NCI-H1436 treated with DMSO at 0.1 percent for 48 hours (cell line): ENCODE measurements around the gene LGALS12.
A peak's percentile ranks its signal among the peaks of the same experiment; 100 is the strongest.

Experiments
- DNase-seq: peaks from one replicate; lab custom pipeline; 2025; lab: John Stamatoyannopoulos, UW

The LGALS12 gene, protein sequence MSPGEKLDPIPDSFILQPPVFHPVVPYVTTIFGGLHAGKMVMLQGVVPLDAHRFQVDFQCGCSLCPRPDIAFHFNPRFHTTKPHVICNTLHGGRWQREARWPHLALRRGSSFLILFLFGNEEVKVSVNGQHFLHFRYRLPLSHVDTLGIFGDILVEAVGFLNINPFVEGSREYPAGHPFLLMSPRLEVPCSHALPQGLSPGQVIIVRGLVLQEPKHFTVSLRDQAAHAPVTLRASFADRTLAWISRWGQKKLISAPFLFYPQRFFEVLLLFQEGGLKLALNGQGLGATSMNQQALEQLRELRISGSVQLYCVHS

DNA sequence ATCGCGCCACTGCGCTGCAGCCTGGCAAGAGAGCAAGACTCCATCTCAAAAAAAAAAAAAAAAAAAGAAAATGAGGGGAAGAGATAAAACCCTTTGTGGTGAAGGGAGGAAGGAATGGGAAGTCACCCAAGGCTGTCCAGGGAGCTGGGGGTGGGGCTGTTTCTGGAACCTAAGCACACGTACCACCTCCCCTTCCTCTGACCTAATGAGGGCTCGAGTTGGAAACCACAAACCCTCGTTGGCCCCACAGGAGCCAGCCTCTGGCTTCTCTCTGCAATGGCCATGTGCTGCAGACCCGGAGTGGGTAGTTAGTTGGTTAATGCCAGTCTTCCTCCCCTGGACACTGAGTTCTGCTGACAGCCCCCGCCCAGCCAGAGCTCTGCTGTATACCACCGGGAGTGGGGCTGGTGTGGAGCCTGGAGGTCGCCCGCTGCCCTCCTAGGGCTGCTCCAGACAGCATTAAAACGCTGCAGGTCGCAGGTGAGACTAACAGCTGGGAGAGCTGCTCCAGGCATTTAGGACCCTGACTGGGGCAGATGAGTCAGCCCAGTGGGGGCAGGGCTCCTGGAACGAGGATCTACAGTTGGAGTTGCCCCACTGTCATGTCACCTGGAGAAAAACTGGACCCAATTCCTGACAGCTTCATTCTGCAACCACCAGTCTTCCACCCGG, at the start of gene LGALS12:
Gene LGALS12 (plus strand): TSS at position 228 of the 672 bp plus-strand sequence. CDS start 375 bp downstream, at position 603.
- no peak for DNase-seq

DNA sequence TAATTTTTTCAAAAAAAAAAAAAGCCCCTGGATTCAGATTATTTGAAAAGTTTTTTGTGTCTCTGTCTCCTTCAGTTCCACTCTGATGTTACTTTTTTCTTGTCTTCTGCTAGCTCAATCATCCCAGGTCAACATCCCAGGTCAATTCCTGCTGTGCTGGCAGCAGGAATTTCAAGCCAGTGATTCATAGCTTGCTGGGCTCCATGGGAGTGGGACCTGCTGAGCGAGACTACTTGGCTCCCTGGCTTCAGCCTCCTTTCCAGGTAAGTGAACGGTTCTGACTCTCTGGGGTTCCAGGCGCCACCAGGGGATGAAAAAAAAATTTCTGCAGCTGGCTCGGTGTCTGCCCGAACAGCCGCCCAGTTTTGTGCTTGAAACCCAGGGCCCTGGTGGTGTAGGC, 46.3 kb upstream of the LGALS12 start:
- DNase-seq = no peak

DNA sequence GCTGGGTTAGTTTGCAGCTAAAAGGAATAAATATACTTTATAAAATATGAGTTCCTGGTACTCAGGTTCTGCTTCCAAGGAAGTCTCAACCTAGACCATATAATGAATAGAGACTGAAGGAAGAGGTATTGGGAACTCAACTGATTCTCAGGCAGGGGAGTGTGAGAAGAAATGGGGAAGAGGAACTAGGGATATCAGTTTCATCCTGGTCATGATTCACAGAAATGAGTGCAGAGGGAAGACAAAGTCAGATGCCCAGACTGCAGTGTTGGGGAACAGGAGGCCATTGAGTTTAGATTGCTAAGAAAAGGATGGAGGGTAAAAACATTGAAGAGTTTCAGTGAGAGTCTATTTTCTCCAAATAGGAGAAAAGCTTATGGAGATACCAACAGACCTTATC, 43.7 kb upstream of the LGALS12 start:
- DNase-seq = no peak

DNA sequence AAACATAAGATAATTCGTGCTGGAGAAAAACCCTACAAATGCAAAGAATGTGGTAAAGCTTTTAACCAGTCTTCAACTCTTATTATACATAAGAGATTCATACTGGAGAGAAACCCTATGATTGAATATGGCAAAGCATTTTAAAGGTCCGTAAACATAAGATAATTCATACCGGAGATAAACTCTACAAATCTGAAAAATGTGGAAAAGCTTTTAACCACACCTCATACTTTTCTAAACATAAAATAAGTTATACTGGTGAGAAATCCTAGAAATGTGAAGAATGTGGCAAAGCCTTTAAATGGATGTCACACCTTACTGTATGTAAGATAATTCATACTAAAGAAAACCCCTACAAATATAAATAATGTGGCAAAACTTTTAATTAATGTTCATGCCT, 35.6 kb upstream of the LGALS12 start:
- no peak for DNase-seq

DNA sequence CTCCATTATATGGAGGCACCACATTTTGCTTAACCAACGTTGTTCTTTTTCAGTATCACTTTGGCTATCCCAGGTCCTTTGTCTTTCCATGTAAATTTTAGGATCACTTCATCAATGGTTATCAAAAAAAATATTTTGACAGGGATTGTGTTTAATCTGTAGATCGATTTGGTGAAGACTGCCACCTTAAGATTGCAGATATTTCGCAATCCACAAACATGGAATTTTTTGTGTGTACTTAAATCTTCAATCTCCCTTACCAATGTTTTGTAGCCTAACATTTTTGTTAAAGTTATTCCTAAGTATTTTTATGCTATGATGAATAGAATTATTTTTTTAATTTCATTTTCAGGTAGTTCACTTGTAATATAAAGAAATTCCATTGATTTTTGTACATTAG, 33.5 kb upstream of the LGALS12 start:
- no peak for DNase-seq

DNA sequence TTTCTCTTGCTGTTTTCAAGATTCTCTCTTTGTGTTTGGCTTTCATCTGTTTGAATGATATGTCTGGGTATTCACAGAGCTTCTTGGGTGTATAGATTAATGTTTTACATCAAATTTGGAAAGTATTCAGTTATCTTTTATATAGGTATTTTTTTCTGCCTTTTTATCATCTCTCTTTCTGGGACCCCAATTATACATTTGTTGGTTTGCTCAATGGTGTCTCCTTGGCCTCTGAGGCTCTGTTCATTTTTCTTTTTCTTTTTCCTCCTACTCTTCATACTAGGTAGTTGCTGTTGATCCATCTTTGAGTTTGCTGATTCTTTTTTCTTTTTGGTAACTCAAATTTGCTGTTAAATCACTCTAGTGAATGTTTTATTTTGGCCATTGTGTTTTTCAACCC, 29.3 kb upstream of the LGALS12 start:
- no peak for DNase-seq

DNA sequence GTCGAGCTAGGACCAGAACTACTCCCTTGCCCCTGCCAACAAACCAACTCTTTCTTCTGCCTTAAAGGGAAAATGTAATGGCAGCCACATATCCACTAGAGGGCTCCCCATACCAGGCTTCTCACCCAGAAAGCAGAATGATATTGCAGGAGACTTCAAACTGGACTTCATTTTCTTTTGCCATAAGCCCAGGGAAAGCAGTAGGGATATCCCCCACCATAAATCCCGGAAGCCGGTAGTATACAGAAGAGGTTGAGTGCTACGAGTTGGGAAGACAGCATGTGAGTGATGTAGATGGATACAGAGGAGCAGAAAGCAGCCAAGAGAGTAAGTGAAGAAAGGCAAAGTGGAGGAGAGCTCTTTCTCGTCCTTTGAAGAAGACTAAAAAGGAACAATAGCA, 27.0 kb upstream of the LGALS12 start:
- peak; percentile 31 for DNase-seq

DNA sequence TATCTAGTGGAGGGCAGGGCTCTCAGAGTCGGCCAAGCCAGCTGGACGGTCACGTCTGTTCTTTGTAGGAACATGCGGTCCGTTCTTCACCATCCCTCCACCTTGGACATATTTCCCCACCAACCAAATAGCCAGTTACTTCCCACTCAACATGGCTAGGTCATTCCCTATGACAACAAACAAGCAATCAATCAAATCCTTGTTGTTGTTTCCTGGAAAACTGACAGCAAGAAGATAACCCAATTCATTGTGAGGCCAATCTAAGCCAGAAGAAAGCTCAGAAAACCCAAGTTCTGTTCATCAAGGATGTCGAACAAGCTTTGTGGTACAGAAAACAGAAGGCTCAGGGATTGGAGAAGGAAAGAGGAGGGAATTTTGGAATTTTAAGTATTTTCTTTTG, 25.8 kb upstream of the LGALS12 start:
- DNase-seq = no peak

DNA sequence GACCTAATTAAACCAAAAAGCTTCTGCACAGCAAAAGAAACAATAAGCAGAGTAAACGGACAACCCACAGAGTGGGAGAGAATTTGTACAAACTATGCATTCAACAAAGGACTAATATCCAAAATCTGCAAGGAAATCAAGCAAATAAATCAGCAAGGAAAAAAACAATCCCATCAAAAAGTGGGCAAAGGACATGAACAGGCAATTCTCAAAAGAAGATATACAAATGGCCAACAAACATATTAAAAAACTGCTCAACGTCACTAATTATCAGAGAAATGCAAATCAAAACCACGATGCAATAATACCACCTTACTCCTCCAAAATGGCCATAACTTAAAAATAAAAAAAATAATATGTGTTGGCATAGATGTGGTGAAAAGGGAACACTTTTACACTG, 20.1 kb upstream of the LGALS12 start:
- no peak for DNase-seq

DNA sequence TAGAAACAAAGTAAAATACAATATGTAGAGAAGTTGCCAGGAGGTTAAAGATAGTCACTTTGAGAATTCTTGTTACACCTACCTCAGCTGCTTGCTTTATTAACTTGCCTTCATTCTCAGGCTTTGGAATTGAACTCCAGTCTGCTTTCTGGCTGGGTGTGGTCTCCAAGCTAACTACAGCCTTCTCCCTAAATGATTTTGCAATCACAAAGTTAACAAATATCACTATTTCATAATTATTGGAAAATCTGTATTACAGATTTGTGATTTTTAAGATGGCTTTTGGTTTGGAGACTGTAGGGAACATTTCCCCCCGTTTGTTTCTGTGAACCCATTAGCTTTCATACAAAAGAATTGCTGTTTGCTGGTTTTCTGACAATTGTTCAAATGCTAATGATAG, 17.1 kb upstream of the LGALS12 start:
- DNase-seq = no peak

DNA sequence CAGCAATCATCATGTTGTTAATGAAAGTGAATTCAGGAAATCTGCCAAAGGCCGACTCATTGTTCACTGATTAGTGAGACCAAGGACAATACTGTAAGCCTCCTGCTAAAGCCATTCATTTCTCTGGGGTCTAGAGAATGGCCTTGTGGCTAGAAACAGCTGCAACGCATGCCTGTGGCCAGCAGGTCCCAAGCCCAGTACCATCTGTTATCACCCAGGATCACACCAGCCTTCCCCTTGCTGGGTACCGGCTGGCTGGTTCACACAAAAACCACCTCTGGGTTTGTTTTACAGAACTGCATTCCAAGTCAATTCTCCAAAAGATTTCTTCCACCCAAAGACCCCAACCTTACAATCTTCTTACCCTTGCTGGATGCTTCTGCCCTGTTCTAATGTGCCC, 16.0 kb upstream of the LGALS12 start:
- no peak for DNase-seq

DNA sequence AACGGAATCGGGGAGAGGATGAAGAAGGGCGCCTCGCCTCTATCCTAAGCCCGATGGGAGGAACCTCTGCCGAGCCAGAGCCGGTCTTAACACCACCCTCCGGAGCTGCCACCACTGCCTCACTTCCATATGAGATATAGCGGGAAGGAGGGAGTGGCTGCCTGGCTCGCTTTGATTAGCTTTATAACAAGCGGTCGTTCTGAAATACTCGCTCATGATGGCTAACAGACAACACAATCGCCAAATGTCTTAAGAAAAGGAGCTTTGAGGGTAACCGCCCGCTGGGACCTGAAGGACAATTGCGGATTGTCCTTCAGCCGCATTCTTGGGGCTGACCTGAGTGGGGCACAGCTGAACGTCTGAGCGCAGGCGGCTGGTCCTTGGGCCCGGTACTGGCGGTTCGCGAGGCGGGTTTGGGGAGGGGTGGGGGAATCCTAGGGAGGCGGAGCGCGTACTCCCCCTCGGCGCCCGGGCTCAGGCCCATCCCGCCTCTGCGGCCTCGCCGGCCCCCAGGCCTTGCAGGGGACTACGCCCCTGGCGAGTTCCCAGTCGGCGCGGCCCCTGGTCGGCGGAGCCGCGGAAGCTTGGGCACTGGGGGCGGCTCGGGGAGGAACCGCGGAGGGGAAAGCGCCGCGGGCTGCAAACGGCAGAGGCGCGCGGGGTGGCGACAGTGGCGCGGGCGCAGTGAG, 15.2 kb upstream of the LGALS12 start, which contains the start of gene PLAAT5:
Gene PLAAT5 (minus strand): TSS at position 617 of the 689 bp plus-strand sequence. CDS start 133 bp downstream, at position 484.
- DNase-seq = no peak

DNA sequence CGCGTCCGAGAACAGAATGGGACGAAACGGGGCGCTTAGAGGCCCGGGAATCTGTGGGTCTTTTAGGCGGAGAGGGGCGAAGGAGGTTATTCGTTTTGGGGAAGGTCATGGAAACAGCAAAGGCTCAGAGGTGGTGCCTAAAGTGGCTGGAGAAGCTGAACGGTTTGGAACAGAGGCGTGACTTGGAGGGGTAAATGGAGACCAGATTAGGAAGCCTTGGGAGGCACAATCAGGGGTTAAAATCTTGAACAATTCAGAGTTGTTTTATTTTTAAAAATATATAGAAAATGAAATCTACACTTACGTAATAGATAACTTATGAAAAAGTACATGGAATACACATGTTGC, 14.7 kb upstream of the LGALS12 start:
- no peak for DNase-seq

DNA sequence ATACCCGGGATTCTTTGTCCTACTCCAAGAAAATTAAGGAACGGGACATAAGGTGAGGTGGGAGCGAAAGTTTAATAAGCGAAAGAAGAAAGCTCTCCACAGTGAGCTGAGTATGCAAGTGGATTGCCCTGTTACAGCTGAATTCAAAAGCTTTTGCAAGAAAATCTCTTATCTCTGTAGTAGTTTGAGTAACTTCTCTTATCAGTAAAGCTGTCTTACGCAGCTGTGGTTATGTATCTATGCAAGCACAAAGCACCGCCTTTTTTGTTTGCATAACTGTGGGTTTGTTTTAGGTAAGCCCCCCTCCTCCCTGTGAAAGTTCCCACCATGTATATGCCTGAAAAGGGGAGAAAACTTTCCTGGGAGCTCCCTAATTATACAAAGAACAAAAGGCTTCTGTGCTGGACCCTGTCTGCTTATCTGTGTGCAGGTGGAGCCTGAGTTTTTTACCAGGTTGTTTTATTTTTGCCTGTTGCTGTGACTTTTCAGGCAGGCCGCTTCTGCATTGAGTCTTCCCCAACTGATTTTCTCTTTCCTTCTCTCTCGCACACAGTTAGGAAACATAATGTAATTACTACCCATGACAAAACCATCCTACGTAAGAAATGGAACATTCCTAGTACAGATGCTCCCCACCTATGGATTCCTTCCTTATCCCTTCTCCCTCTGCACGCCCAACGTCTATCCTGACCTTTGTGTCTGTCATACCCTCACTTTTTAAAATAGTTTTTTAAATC, 14.1 kb upstream of the LGALS12 start:
- DNase-seq = no peak

DNA sequence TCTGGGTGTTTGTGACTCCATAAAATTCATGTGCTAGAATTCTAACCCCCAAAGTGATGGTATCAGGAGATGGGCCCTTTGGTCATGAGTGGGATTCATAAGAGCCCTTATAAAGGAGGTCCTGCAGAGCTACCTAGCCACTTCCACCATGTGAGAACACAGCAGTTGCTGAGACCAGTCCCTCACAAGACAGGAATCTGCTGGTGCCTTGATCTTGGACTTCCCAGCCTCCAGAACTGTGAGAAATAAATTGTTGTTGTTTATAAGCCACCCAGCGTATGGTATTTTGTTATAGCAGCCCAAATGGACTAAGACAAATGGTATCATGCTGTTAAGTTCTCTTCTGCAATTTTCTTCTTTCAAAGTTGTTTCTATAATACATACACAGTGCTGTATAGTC, 13.4 kb upstream of the LGALS12 start:
- DNase-seq = no peak

DNA sequence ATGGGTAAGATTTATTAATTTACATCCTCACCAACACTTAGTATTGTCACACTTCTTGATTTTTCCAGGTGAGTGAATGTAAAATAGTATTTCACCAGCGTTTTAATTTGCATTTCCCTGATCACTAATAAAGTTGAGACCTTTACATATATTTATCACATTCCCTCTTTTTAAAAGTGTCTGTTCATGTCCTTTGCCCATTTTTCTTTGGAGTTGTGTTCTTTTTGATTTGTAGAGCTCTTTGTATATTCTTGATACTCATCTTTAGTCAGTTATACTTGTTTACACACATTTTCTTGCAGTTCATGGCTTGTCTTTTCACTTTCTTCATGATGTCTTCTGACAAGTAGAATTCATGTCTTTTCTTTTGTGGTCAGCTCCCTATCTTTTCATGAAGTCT, 12.8 kb upstream of the LGALS12 start:
- DNase-seq = no peak

DNA sequence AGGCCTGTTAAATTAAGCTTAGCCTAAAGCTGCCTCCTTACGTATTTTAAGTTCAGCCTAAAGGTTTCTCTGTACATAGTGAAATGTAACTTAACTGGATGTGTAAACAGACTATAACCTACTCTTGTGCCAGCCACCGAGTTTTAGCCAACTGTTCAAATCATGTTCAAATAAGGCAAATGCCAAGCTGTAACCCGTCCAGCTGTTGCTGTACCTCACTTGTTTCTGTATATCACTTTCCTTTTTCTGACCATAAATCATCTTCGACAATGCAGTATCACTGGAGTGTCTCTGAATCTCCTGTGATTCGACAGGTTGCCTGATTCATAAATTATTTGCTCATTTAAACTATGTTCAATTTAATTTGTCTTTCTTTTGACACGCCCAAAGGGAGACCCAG, 10.9 kb upstream of the LGALS12 start:
- no peak for DNase-seq

DNA sequence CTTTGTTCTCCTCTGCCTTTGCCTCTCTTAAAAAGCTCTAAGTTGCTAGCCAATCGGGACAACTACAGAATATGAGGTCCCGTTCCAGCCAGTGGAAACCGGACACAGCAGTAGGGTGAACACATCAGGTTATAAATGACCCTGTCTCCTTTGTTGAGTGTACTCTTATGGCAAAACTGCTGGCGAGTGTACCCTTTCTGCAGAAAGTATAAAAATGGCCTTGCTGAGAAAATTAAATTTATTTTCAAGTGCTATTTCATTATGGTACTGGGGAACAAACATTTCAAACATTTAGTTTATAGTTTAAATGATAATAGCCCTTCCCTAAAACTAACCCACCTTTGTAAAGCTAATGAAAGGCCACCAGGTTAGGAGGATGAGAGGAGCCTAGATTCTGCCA, 6.0 kb upstream of the LGALS12 start:
- no peak for DNase-seq

DNA sequence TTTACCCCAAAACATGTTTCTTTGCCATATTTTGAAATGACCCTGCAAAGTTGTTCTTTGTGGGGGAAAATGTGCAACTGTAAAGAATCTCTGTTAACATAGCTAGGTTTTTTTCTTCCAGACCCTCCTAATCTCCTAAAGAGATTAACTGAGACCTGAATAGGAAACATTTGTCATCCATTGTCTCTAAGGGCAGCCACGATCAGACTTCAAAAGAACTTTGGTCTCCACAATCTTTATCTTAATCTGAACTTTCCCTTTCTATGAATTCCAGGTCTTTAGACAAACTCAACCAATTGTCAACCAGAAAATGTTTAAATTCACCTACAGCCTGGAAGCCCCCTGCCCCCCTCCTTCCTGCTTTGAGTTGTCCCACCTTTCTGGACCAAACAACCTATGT, 4.6 kb upstream of the LGALS12 start:
- no peak for DNase-seq

DNA sequence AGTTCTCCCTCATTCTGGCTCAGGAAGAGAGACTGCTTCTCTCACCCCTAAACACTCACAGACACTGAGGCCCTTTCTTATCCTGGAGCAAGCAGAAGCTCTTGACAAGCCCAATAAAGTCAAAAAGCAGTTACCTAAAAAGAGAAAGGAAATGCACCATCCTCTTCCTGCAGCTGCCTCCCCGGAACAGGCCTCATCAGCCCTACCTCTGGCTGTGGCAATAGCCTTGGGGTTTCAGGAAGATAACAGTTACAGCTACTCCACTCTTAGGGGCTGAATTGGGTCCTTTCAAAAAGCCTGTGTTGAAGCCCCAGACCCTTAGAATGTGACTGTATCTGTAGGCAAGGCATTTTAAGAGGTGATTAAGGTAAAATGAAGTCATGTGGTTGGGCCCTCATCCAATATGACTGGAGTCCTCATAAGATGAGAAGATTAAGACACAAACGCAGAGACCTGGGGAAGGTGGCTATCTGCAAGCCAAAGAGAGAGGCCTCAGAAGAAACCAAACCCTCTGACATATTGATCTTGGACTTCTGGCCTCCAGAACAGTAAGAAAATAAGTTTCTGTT, 3.5 kb upstream of the LGALS12 start:
- no peak for DNase-seq

DNA sequence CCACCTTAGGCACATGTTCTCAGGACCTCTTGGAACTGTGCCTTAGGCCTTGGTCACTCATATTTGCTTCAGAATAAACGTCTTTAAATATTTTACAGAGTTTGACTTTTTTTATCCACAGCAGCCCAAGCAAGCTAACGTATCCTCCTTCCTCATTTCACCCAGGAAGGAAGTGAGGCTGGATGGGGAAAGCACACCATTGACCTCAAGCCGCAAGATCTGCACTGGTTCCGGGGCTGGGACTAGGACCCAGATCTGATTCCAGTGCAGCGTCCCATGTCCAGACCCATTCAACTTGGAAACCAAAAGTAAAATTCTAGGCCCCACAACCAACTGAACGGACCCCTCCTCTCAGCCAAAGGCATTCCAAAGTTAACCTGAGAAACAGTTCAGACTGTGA, 2.4 kb upstream of the LGALS12 start:
- DNase-seq = no peak

DNA sequence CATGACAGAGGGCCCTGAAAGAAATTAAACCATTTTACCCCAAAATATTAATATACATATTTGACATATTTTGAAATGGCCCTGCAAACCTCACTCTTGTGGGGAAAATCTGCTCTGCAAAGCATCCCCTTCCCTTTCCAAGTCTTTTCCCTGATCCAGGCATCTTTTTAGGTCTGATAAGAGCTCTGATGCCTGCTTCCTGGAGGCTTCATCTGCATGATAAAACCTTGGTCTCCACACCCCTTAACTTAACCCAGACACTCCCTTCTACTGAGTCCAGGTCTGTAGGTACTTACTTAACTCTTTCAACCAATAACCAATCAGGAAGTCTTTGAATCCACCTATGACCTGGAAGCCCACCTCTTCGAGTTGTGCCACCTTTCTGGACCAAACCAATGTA, 1.8 kb upstream of the LGALS12 start:
- DNase-seq = no peak
